ENCODE results near the gene ZNF784. TPM values are rescaled to one million over a fixed set of nuclear protein-coding genes. Genes with fewer than 3 reads are reported as not detected.

Gene ZNF784
- total RNA-seq, 3 donors from 2014 or later (not counting 1 experiment from before 2014, with no cell fraction given), result 6.4 to 7.9 (median 7.1) TPM

- Mint-ChIP-seq H3K4me3 (no peak overlapping the region), H3K36me3 (no peaks in the 10 kb centered on the region), H3K27ac (peak overlapping the region; percentile 27 to 77), H3K27me3 (ENCODE audit: low read depth in 2 of 2) (no peaks in the 10 kb centered on the region), H3K4me1 (peaks cover 38 to 45% of the 10 kb centered on the region in 2 donors), H3K9me3 (no peaks in the 10 kb centered on the region)
- ATAC-seq (no peak), DNase-seq (no peak)
- Histone ChIP-seq H3K4me1 (ENCODE audit: control insufficient read depth, insufficient read depth, low read length) (peaks cover 31% of the 10 kb centered on the region), H3K4me3 (ENCODE audit: low read length) (no peak overlapping the region), H3K9me3 (ENCODE audit: control insufficient read depth, insufficient read depth, low read length) (no peaks in the 10 kb centered on the region), H3K36me3 (ENCODE audit: control insufficient read depth, insufficient read depth, low read length) (peaks cover 38% of the 10 kb centered on the region), H3K27ac (ENCODE audit: low read length) (no peak overlapping the region), H3K27me3 (ENCODE audit: control insufficient read depth, insufficient read depth, low read length) (no peaks in the 10 kb centered on the region)
- TF ChIP-seq CTCF (IDR thresholded peaks at IDR 0.05), result no peak
- 89% methylated on average over 4 of the region's 5 CpGs for WGBS (ENCODE audit: insufficient coverage)
- intact Hi-C loops (cut with micrococcal nuclease), result no loop called here
Measured at GRCh38 chr19:55672418-55672817, 48.1 kb upstream of the ZNF784 start.

GRCh38 chr19:55671054-55671378, 46.6 kb upstream of the ZNF784 start:
- Mint-ChIP-seq H3K27ac (peak overlapping the region; percentile 50 to 60), H3K4me3 (peak overlapping the region; percentile 17), H3K36me3 (no peaks in the 10 kb centered on the region), H3K4me1 (peaks cover 26 to 34% of the 10 kb centered on the region in 2 donors), H3K9me3 (no peaks in the 10 kb centered on the region), H3K27me3 (ENCODE audit: low read depth in 2 of 2) (no peaks in the 10 kb centered on the region)
- no peak for TF ChIP-seq CTCF (IDR thresholded peaks at IDR 0.05)
- no peak overlapping the region for H3K27ac ChIP-seq (ENCODE audit: low read length)
- H3K36me3 ChIP-seq (ENCODE audit: control insufficient read depth, insufficient read depth, low read length), result peaks cover 52% of the 10 kb centered on the region
- H3K27me3 ChIP-seq (ENCODE audit: control insufficient read depth, insufficient read depth, low read length), result no peaks in the 10 kb centered on the region
- H3K4me1 ChIP-seq (ENCODE audit: control insufficient read depth, insufficient read depth, low read length), result peaks cover 22% of the 10 kb centered on the region
- no peak overlapping the region for H3K4me3 ChIP-seq (ENCODE audit: low read length)
- DNase-seq, result no peak
- WGBS (ENCODE audit: insufficient coverage), result 79% methylated on average over 2 of the region's 2 CpGs
- intact Hi-C loops (cut with micrococcal nuclease), result no loop called here
- no peaks in the 10 kb centered on the region for H3K9me3 ChIP-seq (ENCODE audit: control insufficient read depth, insufficient read depth, low read length)
- ATAC-seq, result no peak

GRCh38 chr19:55670280-55671053, 46.1 kb upstream of the ZNF784 start:
- Mint-ChIP-seq H3K27me3 (ENCODE audit: low read depth in 2 of 2) (no peaks in the 10 kb centered on the region), H3K4me1 (peaks cover 20 to 32% of the 10 kb centered on the region in 2 donors), H3K4me3 (no peak overlapping the region), H3K36me3 (no peaks in the 10 kb centered on the region), H3K9me3 (no peaks in the 10 kb centered on the region), H3K27ac (peak overlapping the region; percentile 34 to 60)
- intact Hi-C loops (cut with micrococcal nuclease), result no loop called here
- DNase-seq (peak in 1 of 2 donors; percentile 47), ATAC-seq (no peak)
- Histone ChIP-seq H3K27me3 (ENCODE audit: control insufficient read depth, insufficient read depth, low read length) (no peaks in the 10 kb centered on the region), H3K36me3 (ENCODE audit: control insufficient read depth, insufficient read depth, low read length) (peaks cover 56% of the 10 kb centered on the region), H3K27ac (ENCODE audit: low read length) (no peak overlapping the region), H3K4me3 (ENCODE audit: low read length) (no peak overlapping the region), H3K4me1 (ENCODE audit: control insufficient read depth, insufficient read depth, low read length) (peaks cover 17% of the 10 kb centered on the region), H3K9me3 (ENCODE audit: control insufficient read depth, insufficient read depth, low read length) (no peaks in the 10 kb centered on the region)
- TF ChIP-seq CTCF (IDR thresholded peaks at IDR 0.05), result no peak
- 89% methylated on average over 23 of the region's 23 CpGs for WGBS (ENCODE audit: insufficient coverage)

Data from natural killer cell (primary cell).